HepG2 (cell line): Measurements from ENCODE around the gene IER5L. TPM values are rescaled to one million over a fixed set of nuclear protein-coding genes. Genes with fewer than 3 reads are reported as not detected.
A peak's percentile ranks its signal among the peaks of the same experiment; 100 is the strongest.

Experiments
- AGO1 ChIP-seq: fragments of 200-400 bp; formaldehyde crosslinking; IDR thresholded peaks from 2 replicates; pipeline ENCODE4 v1.6.1; 2017; ENCODE audit warnings: mild to moderate bottlenecking, low read depth, low read length, moderate library complexity; ENCODE audit not compliant: poor library complexity, severe bottlenecking
- MAF1 ChIP-seq: sonication (generic); formaldehyde crosslinking; IDR thresholded peaks from 2 replicates; pipeline ENCODE4 v1.5.0; 2020; ENCODE audit warnings: missing genetic modification reagents, borderline replicate concordance
- MIER3 ChIP-seq: IDR thresholded peaks from 2 replicates; pipeline ENCODE4 v1.6.1; 2016; ENCODE audit warnings: missing compliant biosample characterization, borderline replicate concordance
- NFYB ChIP-seq: sonication (generic); formaldehyde crosslinking; IDR thresholded peaks from 2 replicates; pipeline ENCODE4 v1.4.0; 2020; ENCODE audit warnings: missing genetic modification reagents
- ZBTB42 ChIP-seq: sonication (generic); formaldehyde crosslinking; IDR thresholded peaks from 2 replicates; pipeline ENCODE4 v1.5.0; 2020; ENCODE audit warnings: mild to moderate bottlenecking, missing genetic modification reagents
- ZFP36L1 ChIP-seq: sonication (generic); formaldehyde crosslinking; IDR thresholded peaks from 2 replicates; pipeline ENCODE4 v1.8.0; 2022; ENCODE audit warnings: mild to moderate bottlenecking, missing genetic modification reagents, moderate library complexity
- ZNF367 ChIP-seq: sonication (generic); formaldehyde crosslinking; IDR thresholded peaks from 2 replicates; pipeline ENCODE4 v1.4.0; 2020; ENCODE audit warnings: missing genetic modification reagents, borderline replicate concordance
- ZNF432 ChIP-seq: sonication (generic); formaldehyde crosslinking; IDR thresholded peaks from 2 replicates; pipeline ENCODE4 v1.5.0; 2020; ENCODE audit warnings: missing genetic modification reagents, mild to moderate bottlenecking, borderline replicate concordance
- ZNF557 ChIP-seq: sonication (generic); formaldehyde crosslinking; IDR thresholded peaks from 2 replicates; pipeline ENCODE4 v1.4.0; 2020; ENCODE audit warnings: missing genetic modification reagents
- ZNF747 ChIP-seq: sonication (generic); formaldehyde crosslinking; IDR thresholded peaks from 2 replicates; pipeline ENCODE4 v1.8.1; 2023; ENCODE audit warnings: missing genetic modification reagents, mild to moderate bottlenecking, borderline replicate concordance
- polyA plus RNA-seq, 8 experiments: library from polyadenylated mRNA; depleted of rRNA in 3 of 8; stranded (reverse) in 7 of 8; unstranded in 1 of 8; fragments of >200 nt; fragmentation: Illumina TruSeq in 4 of 8; extraction: Trizol in 4 of 8; gene quantifications; 2 replicates each; pipeline versions ENCODE4 v1.2.1 to v1.2.3, GENCODE V29; 2011 to 2016; ENCODE audit warnings: low read depth in 4 of 8, missing spikeins in 1 of 8, mixed read lengths in 1 of 8; ENCODE audit not compliant: insufficient read depth in 1 of 8
- total RNA-seq, 5 experiments: library from RNA; depleted of rRNA; stranded (reverse); fragments of >200 nt; fragmentation: Illumina TruSeq; extraction: Trizol; gene quantifications; 2 replicates each; pipeline ENCODE4 v1.2.3, GENCODE V29; 2016; ENCODE audit warnings: low read depth in 1 of 5
- TF ChIP-seq, protein P1 (sequence below): sonication (generic); formaldehyde crosslinking; IDR thresholded peaks from 2 replicates; pipeline ENCODE4 v1.8.1; 2022; ENCODE audit warnings: mild to moderate bottlenecking, missing genetic modification reagents
- TF ChIP-seq, protein P2 (sequence below): sonication (generic); formaldehyde crosslinking; IDR thresholded peaks from 2 replicates; pipeline ENCODE4 v1.4.0; 2020; ENCODE audit warnings: missing genetic modification reagents, borderline replicate concordance
- TF ChIP-seq, protein P3 (sequence below): sonication (generic); formaldehyde crosslinking; IDR thresholded peaks from 2 replicates; pipeline ENCODE4 v1.4.0; 2020; ENCODE audit warnings: missing genetic modification reagents
- TF ChIP-seq, protein P4 (sequence below): sonication (generic); formaldehyde crosslinking; IDR thresholded peaks from 2 replicates; pipeline ENCODE4 v1.4.0; 2020; ENCODE audit warnings: missing genetic modification reagents, borderline replicate concordance
- TF ChIP-seq, protein P5 (sequence below), 2 experiments: sonication (generic) in 1 of 2; formaldehyde crosslinking in 1 of 2; IDR thresholded peaks; 2 replicates each; pipeline versions ENCODE4 v1.5.1 to v1.6.1; 2011 to 2020; ENCODE audit warnings: borderline replicate concordance in 1 of 2, low read depth in 1 of 2, low read length in 1 of 2, mild to moderate bottlenecking in 1 of 2, missing genetic modification reagents in 1 of 2, moderate library complexity in 1 of 2

The IER5L gene
- total and polyA plus RNA-seq, 2 of the 13 experiments (the other 11 are each of a cell fraction or from before 2014, with no cell fraction given): 1.8 to 3.3 TPM

DNA sequence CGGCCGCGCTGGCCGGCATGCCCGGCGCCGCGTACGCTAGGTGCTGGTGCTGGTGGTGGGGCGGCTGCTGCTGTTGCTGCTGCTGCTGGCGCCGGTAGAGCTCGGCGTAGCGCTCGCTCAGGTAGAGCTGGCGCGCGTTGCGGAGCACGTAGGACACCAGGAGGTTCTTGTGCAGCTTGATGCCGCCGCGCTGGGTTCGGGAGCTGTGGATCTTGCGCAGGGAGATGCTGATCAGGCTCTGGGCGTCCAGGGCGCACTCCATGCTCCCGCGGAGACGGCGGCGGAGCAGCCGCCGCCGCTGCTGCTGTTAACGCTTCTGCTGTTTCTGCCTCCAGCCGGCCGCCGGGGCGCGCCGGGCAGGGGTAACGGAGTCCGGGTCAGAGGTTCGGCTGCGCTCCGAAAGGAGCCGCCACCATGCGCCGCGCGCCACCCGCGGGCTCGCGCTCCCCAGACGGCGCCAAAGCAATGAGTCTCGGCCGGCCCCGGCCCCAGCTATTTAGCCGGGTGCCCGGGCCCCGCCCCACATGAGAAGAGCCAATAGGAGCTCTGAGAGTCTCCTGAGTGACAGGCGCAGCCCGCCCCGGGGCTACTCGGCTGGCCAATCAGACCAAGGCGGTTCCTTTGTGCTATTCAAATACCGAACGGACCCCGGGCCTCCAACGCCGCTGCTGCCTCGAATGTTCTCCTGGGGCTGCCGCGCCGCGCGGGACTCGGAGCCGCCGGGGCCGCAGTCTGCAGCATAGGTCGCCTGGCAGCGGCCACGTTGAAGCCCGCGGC, at the start of gene IER5L (continued):
- TF ChIP-seq MAF1 (0 out of 2 replicates have a peak, but pooled peaks have one; percentile 61), ZBTB42 (0 out of 2 replicates have a peak, but pooled peaks have one; percentile 52), NFYB (peak; percentile 99), ZNF432 (CRISPR knock-in tag) (no peak), ZNF557 (CRISPR knock-in tag) (peak; percentile 24; the same call in 1 of the 2 replicates), ZNF747 (peak; percentile 53; the same call in 1 of the 2 replicates), ZFP36L1 (CRISPR knock-in tag) (0 out of 2 replicates have a peak, but pooled peaks have one; percentile 54), ZNF367 (0 out of 2 replicates have a peak, but pooled peaks have one; percentile 29), MIER3 (peak; percentile 62; the same call in 1 of the 2 replicates), AGO1 (peak; percentile 51)
- TF ChIP-seq, protein P1, sequence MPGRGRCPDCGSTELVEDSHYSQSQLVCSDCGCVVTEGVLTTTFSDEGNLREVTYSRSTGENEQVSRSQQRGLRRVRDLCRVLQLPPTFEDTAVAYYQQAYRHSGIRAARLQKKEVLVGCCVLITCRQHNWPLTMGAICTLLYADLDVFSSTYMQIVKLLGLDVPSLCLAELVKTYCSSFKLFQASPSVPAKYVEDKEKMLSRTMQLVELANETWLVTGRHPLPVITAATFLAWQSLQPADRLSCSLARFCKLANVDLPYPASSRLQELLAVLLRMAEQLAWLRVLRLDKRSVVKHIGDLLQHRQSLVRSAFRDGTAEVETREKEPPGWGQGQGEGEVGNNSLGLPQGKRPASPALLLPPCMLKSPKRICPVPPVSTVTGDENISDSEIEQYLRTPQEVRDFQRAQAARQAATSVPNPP: peak; percentile 80
- TF ChIP-seq, protein P2, sequence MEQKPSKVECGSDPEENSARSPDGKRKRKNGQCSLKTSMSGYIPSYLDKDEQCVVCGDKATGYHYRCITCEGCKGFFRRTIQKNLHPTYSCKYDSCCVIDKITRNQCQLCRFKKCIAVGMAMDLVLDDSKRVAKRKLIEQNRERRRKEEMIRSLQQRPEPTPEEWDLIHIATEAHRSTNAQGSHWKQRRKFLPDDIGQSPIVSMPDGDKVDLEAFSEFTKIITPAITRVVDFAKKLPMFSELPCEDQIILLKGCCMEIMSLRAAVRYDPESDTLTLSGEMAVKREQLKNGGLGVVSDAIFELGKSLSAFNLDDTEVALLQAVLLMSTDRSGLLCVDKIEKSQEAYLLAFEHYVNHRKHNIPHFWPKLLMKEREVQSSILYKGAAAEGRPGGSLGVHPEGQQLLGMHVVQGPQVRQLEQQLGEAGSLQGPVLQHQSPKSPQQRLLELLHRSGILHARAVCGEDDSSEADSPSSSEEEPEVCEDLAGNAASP (CRISPR knock-in tag): no peak; the same call in 1 of the 2 replicates
- TF ChIP-seq, protein P3, sequence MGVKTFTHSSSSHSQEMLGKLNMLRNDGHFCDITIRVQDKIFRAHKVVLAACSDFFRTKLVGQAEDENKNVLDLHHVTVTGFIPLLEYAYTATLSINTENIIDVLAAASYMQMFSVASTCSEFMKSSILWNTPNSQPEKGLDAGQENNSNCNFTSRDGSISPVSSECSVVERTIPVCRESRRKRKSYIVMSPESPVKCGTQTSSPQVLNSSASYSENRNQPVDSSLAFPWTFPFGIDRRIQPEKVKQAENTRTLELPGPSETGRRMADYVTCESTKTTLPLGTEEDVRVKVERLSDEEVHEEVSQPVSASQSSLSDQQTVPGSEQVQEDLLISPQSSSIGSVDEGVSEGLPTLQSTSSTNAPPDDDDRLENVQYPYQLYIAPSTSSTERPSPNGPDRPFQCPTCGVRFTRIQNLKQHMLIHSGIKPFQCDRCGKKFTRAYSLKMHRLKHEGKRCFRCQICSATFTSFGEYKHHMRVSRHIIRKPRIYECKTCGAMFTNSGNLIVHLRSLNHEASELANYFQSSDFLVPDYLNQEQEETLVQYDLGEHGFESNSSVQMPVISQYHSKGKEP: 0 out of 2 replicates have a peak, but pooled peaks have one; percentile 65
- TF ChIP-seq, protein P4, sequence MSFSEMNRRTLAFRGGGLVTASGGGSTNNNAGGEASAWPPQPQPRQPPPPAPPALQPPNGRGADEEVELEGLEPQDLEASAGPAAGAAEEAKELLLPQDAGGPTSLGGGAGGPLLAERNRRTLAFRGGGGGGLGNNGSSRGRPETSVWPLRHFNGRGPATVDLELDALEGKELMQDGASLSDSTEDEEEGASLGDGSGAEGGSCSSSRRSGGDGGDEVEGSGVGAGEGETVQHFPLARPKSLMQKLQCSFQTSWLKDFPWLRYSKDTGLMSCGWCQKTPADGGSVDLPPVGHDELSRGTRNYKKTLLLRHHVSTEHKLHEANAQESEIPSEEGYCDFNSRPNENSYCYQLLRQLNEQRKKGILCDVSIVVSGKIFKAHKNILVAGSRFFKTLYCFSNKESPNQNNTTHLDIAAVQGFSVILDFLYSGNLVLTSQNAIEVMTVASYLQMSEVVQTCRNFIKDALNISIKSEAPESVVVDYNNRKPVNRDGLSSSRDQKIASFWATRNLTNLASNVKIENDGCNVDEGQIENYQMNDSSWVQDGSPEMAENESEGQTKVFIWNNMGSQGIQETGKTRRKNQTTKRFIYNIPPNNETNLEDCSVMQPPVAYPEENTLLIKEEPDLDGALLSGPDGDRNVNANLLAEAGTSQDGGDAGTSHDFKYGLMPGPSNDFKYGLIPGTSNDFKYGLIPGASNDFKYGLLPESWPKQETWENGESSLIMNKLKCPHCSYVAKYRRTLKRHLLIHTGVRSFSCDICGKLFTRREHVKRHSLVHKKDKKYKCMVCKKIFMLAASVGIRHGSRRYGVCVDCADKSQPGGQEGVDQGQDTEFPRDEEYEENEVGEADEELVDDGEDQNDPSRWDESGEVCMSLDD (CRISPR knock-in tag): peak; percentile 50; the same call in 1 of the 2 replicates
- TF ChIP-seq, protein P5, sequence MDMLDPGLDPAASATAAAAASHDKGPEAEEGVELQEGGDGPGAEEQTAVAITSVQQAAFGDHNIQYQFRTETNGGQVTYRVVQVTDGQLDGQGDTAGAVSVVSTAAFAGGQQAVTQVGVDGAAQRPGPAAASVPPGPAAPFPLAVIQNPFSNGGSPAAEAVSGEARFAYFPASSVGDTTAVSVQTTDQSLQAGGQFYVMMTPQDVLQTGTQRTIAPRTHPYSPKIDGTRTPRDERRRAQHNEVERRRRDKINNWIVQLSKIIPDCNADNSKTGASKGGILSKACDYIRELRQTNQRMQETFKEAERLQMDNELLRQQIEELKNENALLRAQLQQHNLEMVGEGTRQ (IDR thresholded peaks at IDR 0.05; ENCODE audit: low read depth, low read length): no peak
- TF ChIP-seq, protein P5 (CRISPR knock-in tag; IDR thresholded peaks at IDR 0.05; ENCODE audit: borderline replicate concordance): peak; percentile 26; the same call in 1 of the 2 replicates
